IgD-negative memory B cell (primary cell): ENCODE data around the gene PRSS2. TPM values are rescaled to one million over a fixed set of nuclear protein-coding genes. Genes with fewer than 3 reads are reported as not detected.
A peak's percentile ranks its signal among the peaks of the same experiment; 100 is the strongest.
"Not testable (repeated sequence)": the region's sequence is repeated elsewhere in the genome, so short reads cannot be mapped to it uniquely, and the experiment has no call there.

Experiments used
- H3K27ac Mint-ChIP-seq, 3 donors: one replicate each; pipeline ENCODE4 v1.8.0; 2020 to 2022; ENCODE audit warnings: mild to moderate bottlenecking in 3 of 3, mixed read lengths in 3 of 3, moderate library complexity in 1 of 3
- H3K27me3 Mint-ChIP-seq: one replicate; pipeline ENCODE4 v1.8.0; 2021; ENCODE audit warnings: mixed read lengths
- H3K36me3 Mint-ChIP-seq: one replicate; pipeline ENCODE4 v1.8.0; 2020; ENCODE audit warnings: mild to moderate bottlenecking, mixed read lengths
- H3K4me1 Mint-ChIP-seq, 3 donors: one replicate each; pipeline ENCODE4 v1.8.0; 2020 to 2022; ENCODE audit warnings: mixed read lengths in 3 of 3, mild to moderate bottlenecking in 1 of 3
- H3K4me3 Mint-ChIP-seq, 4 donors: one replicate each; pipeline ENCODE4 v1.8.0; 2020 to 2022; ENCODE audit warnings: mild to moderate bottlenecking in 4 of 4, mixed read lengths in 4 of 4, moderate library complexity in 3 of 4
- H3K9me3 Mint-ChIP-seq, 3 donors: one replicate each; pipeline ENCODE4 v1.8.0; 2020 to 2021; ENCODE audit warnings: mixed read lengths in 3 of 3, mild to moderate bottlenecking in 1 of 3
- polyA plus RNA-seq: library from polyadenylated mRNA; unstranded; fragments of 300-500 nt; fragmentation: Illumina TruSeq; gene quantifications from one replicate; pipeline ENCODE4 v1.2.3, GENCODE V29; 2021

The PRSS2 gene
- polyA plus RNA-seq, 1 donor from 2014 or later, result not detected

- not testable (repeated sequence) for H3K27me3 Mint-ChIP-seq, H3K27ac Mint-ChIP-seq, H3K4me1 Mint-ChIP-seq, H3K9me3 Mint-ChIP-seq, H3K4me3 Mint-ChIP-seq, H3K36me3 Mint-ChIP-seq
Measured at GRCh38 chr7:142751526-142752175, 19.1 kb upstream of the PRSS2 start.

GRCh38 chr7:142752376-142753225 is 18.2 kb upstream of the PRSS2 start:
- peaks cover 2% of the 10 kb centered on the region for H3K36me3 Mint-ChIP-seq
- peaks cover 2% of the 10 kb centered on the region for H3K27me3 Mint-ChIP-seq
- H3K4me1 Mint-ChIP-seq, result no peaks in the 10 kb centered on the region
- H3K4me3 Mint-ChIP-seq, result peak overlapping the region in 1 of 4 donors; percentile 3
- H3K27ac Mint-ChIP-seq, result no peak overlapping the region
- H3K9me3 Mint-ChIP-seq, result peaks cover 3 to 4% (median 3%) of the 10 kb centered on the region in 3 donors

GRCh38 chr7:142753366-142753765 is 17.4 kb upstream of the PRSS2 start:
- Mint-ChIP-seq H3K4me1 (no peaks in the 10 kb centered on the region), H3K36me3 (peaks cover 2% of the 10 kb centered on the region), H3K9me3 (peaks cover 3 to 4% (median 3%) of the 10 kb centered on the region in 3 donors), H3K4me3 (no peak overlapping the region), H3K27ac (no peak overlapping the region), H3K27me3 (peaks cover 2% of the 10 kb centered on the region)

- not testable (repeated sequence) for H3K9me3 Mint-ChIP-seq, H3K4me1 Mint-ChIP-seq, H3K36me3 Mint-ChIP-seq, H3K27me3 Mint-ChIP-seq, H3K4me3 Mint-ChIP-seq, H3K27ac Mint-ChIP-seq
Measured at GRCh38 chr7:142753925-142754491, 16.8 kb upstream of the PRSS2 start.

- Mint-ChIP-seq H3K9me3 (peaks cover 3 to 4% (median 3%) of the 10 kb centered on the region in 3 donors), H3K27ac (no peak overlapping the region), H3K4me1 (no peaks in the 10 kb centered on the region), H3K27me3 (peaks cover 1% of the 10 kb centered on the region), H3K36me3 (peaks cover 2% of the 10 kb centered on the region), H3K4me3 (no peak overlapping the region)
Measured at GRCh38 chr7:142754681-142755575, 15.8 kb upstream of the PRSS2 start.

GRCh38 chr7:142758312-142758711 is 12.5 kb upstream of the PRSS2 start:
- H3K9me3 Mint-ChIP-seq, H3K4me1 Mint-ChIP-seq, H3K36me3 Mint-ChIP-seq, H3K27ac Mint-ChIP-seq, H3K27me3 Mint-ChIP-seq, H3K4me3 Mint-ChIP-seq: not testable (repeated sequence)

GRCh38 chr7:142759433-142759832 is 11.3 kb upstream of the PRSS2 start:
- H3K4me3 Mint-ChIP-seq, result peak overlapping the region in 1 of 4 donors; percentile 43
- no peak overlapping the region for H3K27ac Mint-ChIP-seq
- no peaks in the 10 kb centered on the region for H3K4me1 Mint-ChIP-seq
- H3K27me3 Mint-ChIP-seq, result no peaks in the 10 kb centered on the region
- no peaks in the 10 kb centered on the region for H3K36me3 Mint-ChIP-seq
- H3K9me3 Mint-ChIP-seq, result peaks cover 3 to 4% (median 3%) of the 10 kb centered on the region in 3 donors

- peaks cover 3 to 4% (median 3%) of the 10 kb centered on the region in 3 donors for H3K9me3 Mint-ChIP-seq
Measured at GRCh38 chr7:142760071-142760642, 10.6 kb upstream of the PRSS2 start.

GRCh38 chr7:142761606-142762005 is 9.2 kb upstream of the PRSS2 start:
- H3K9me3 Mint-ChIP-seq, H3K4me3 Mint-ChIP-seq, H3K4me1 Mint-ChIP-seq, H3K36me3 Mint-ChIP-seq, H3K27me3 Mint-ChIP-seq, H3K27ac Mint-ChIP-seq: not testable (repeated sequence)

More at GRCh38 chr7:142760071-142760642, 10.6 kb upstream of the PRSS2 start:
- Mint-ChIP-seq H3K4me1 (no peaks in the 10 kb centered on the region), H3K4me3 (no peak overlapping the region), H3K36me3 (no peaks in the 10 kb centered on the region), H3K27ac (no peak overlapping the region), H3K27me3 (no peaks in the 10 kb centered on the region)

GRCh38 chr7:142762104-142762503 is 8.7 kb upstream of the PRSS2 start:
- H3K4me3 Mint-ChIP-seq, result no peak overlapping the region
- H3K27ac Mint-ChIP-seq, result no peak overlapping the region
- H3K9me3 Mint-ChIP-seq, result peaks cover 0 to 2% (median 0%) of the 10 kb centered on the region in 3 donors
- no peaks in the 10 kb centered on the region for H3K36me3 Mint-ChIP-seq
- H3K27me3 Mint-ChIP-seq, result no peaks in the 10 kb centered on the region
- H3K4me1 Mint-ChIP-seq, result no peaks in the 10 kb centered on the region

GRCh38 chr7:142767451-142767850 is 3.3 kb upstream of the PRSS2 start:
- Mint-ChIP-seq H3K27ac (no peak overlapping the region), H3K36me3 (no peaks in the 10 kb centered on the region), H3K4me1 (peaks cover 9 to 16% (median 13%) of the 10 kb centered on the region in 3 donors)

GRCh38 chr7:142767861-142768260 is 2.9 kb upstream of the PRSS2 start:
- Mint-ChIP-seq H3K9me3 (no peaks in the 10 kb centered on the region), H3K4me1 (peaks cover 9 to 16% (median 13%) of the 10 kb centered on the region in 3 donors), H3K36me3 (no peaks in the 10 kb centered on the region), H3K27me3 (peaks cover 5% of the 10 kb centered on the region), H3K4me3 (no peak overlapping the region), H3K27ac (no peak overlapping the region)

More at GRCh38 chr7:142767451-142767850, 3.3 kb upstream of the PRSS2 start:
- Mint-ChIP-seq H3K4me3 (no peak overlapping the region), H3K9me3 (no peaks in the 10 kb centered on the region), H3K27me3 (peaks cover 5% of the 10 kb centered on the region)

- not testable (repeated sequence) for H3K9me3 Mint-ChIP-seq, H3K36me3 Mint-ChIP-seq, H3K27ac Mint-ChIP-seq, H3K27me3 Mint-ChIP-seq, H3K4me3 Mint-ChIP-seq
- peaks cover 9 to 16% (median 13%) of the 10 kb centered on the region in 3 donors for H3K4me1 Mint-ChIP-seq
Measured at GRCh38 chr7:142768885-142769284, 1.9 kb upstream of the PRSS2 start.

- Mint-ChIP-seq H3K4me1 (peaks cover 9 to 16% (median 13%) of the 10 kb centered on the region in 3 donors), H3K9me3 (no peaks in the 10 kb centered on the region), H3K4me3 (peak overlapping the region in 1 of 4 donors; percentile 18), H3K27me3 (peaks cover 5% of the 10 kb centered on the region), H3K27ac (peak overlapping the region in 1 of 3 donors; percentile 9), H3K36me3 (no peaks in the 10 kb centered on the region)
Measured at GRCh38 chr7:142771353-142771723, 568 bp downstream of the PRSS2 start.
